Suprapubic skin (tissue), 4 donors: ENCODE results near the gene NBL1.
A peak's percentile ranks its signal among the peaks of the same experiment; 100 is the strongest.

Experiments
- EP300 ChIP-seq: sonication (generic); formaldehyde crosslinking; IDR thresholded peaks from one replicate; pipeline ENCODE4 v1.6.1; 2017; ENCODE audit warnings: antibody characterized with exemption
- POLR2A ChIP-seq, 2 donors: fragments of 450-650 bp; IDR thresholded peaks; one replicate each; pipeline ENCODE4 v1.6.1; 2017; ENCODE audit warnings: antibody characterized with exemption in 2 of 2, mild to moderate bottlenecking in 2 of 2, moderate library complexity in 2 of 2
- POLR2AphosphoS5 ChIP-seq, 3 donors: sonication (generic); formaldehyde crosslinking; IDR thresholded peaks; one replicate each; pipeline ENCODE4 v1.6.1; 2017; ENCODE audit warnings: antibody characterized with exemption in 3 of 3
- TF ChIP-seq, protein P1 (sequence below), 2 donors: fragments of 200-600 bp in 1 of 2; fragments of 450-650 bp in 1 of 2; sonication (generic) in 1 of 2; IDR thresholded peaks; one replicate each; pipeline ENCODE4 v1.5.1; 2016 to 2019; ENCODE audit warnings: antibody characterized with exemption in 2 of 2, mild to moderate bottlenecking in 1 of 2, moderate library complexity in 1 of 2

DNA sequence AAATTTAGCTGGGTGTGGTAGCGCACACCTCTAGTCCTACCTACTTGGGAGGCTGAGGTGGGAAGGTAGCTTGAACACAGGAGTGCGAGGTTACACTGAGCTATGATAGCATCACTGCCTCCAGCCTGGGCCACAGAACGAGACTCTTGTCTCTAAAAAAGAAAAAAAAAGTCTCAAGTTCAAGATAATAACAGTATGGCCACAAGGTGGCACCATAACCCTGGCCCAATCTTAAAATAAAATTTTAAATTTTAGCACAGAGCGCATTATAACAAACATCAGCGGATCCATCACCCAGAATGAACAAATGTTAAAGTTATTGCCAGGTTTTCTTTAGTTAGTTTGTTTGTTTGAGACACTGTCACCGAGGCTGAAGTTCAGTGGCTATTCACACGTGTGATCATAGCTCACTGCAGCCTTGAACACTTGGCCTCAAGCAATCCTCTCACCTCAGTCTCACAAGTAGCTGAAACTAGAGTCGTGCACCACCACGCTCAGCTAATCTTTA lies 17.7 kb downstream of the NBL1 start:
- TF ChIP-seq POLR2A (IDR thresholded peaks at IDR 0.05), result no peak
- TF ChIP-seq, protein P1, sequence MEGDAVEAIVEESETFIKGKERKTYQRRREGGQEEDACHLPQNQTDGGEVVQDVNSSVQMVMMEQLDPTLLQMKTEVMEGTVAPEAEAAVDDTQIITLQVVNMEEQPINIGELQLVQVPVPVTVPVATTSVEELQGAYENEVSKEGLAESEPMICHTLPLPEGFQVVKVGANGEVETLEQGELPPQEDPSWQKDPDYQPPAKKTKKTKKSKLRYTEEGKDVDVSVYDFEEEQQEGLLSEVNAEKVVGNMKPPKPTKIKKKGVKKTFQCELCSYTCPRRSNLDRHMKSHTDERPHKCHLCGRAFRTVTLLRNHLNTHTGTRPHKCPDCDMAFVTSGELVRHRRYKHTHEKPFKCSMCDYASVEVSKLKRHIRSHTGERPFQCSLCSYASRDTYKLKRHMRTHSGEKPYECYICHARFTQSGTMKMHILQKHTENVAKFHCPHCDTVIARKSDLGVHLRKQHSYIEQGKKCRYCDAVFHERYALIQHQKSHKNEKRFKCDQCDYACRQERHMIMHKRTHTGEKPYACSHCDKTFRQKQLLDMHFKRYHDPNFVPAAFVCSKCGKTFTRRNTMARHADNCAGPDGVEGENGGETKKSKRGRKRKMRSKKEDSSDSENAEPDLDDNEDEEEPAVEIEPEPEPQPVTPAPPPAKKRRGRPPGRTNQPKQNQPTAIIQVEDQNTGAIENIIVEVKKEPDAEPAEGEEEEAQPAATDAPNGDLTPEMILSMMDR (IDR thresholded peaks at IDR 0.05), result peak; percentile 50 to 67
- TF ChIP-seq POLR2AphosphoS5 (IDR thresholded peaks at IDR 0.05), result no peak
- TF ChIP-seq EP300, result no peak
